Measurements from ENCODE around the gene HIRIP3.

HIRIP3 gene

GRCh38 chr16:29958756-29959155 lies 36.7 kb downstream of the HIRIP3 start:
- no peak for DNase-seq

GRCh38 chr16:29951625-29952365 lies 43.6 kb downstream of the HIRIP3 start:
- DNase-seq: no peak

- no peak for DNase-seq
Observed at GRCh38 chr16:29950806-29951461, 44.5 kb downstream of the HIRIP3 start.

GRCh38 chr16:29947897-29948296 lies 47.5 kb downstream of the HIRIP3 start:
- no peak for DNase-seq

GRCh38 chr16:29943846-29944799 lies 51.3 kb downstream of the HIRIP3 start:
- DNase-seq: no peak

Measured in stimulated activated CD4-positive, alpha-beta T cell treated with anti-CD3 and anti-CD28 coated beads, Interleukin-4, amount 100 ng/mL, for 1 hour (primary cell).